CD4-positive, alpha-beta T cell treated with Interleukin-1 beta for 1 hour (primary cell): ENCODE data around the gene PHF11.

ENCODE experiments used
- DNase-seq, 2 donors: peaks; one replicate each; pipeline ENCODE4 v3.0.0-alpha.2; 2020 to 2022

Gene PHF11

GRCh38 chr13:49499889-49500660, 4.3 kb downstream of the PHF11 start:
- no peak for DNase-seq

GRCh38 chr13:49502954-49503353, 7.2 kb downstream of the PHF11 start:
- no peak for DNase-seq

- no peak for DNase-seq
These were observed 8.2 kb downstream of the PHF11 start for GRCh38 chr13:49503951-49504350.

- no peak for DNase-seq
These were observed 16.8 kb downstream of the PHF11 start for GRCh38 chr13:49512578-49512977.

- DNase-seq = no peak
These were observed 20.7 kb downstream of the PHF11 start for GRCh38 chr13:49516467-49516866.

- DNase-seq = no peak
These were observed 21.7 kb downstream of the PHF11 start for GRCh38 chr13:49517461-49517860.

- no peak for DNase-seq
These were observed 25.5 kb downstream of the PHF11 start for GRCh38 chr13:49521224-49521623.

GRCh38 chr13:49524740-49525501, 29.2 kb downstream of the PHF11 start:
- DNase-seq = no peak

GRCh38 chr13:49527123-49527522, 31.4 kb downstream of the PHF11 start:
- DNase-seq = no peak

- DNase-seq = no peak
These were observed 32.4 kb downstream of the PHF11 start for GRCh38 chr13:49528161-49528560.

- peak; percentile 14 to 30 for DNase-seq
These were observed 34.7 kb downstream of the PHF11 start for GRCh38 chr13:49530457-49530856.

GRCh38 chr13:49532593-49532992, 36.8 kb downstream of the PHF11 start:
- no peak for DNase-seq

GRCh38 chr13:49533011-49533410, 37.3 kb downstream of the PHF11 start:
- no peak for DNase-seq

- no peak for DNase-seq
These were observed 38.0 kb downstream of the PHF11 start for GRCh38 chr13:49533591-49534269.

- DNase-seq = no peak
These were observed 40.6 kb downstream of the PHF11 start for GRCh38 chr13:49536144-49536873.

GRCh38 chr13:49538404-49538803, 42.7 kb downstream of the PHF11 start:
- DNase-seq = no peak

GRCh38 chr13:49539313-49539712, 43.6 kb downstream of the PHF11 start:
- DNase-seq = no peak

GRCh38 chr13:49539746-49540145, 44.0 kb downstream of the PHF11 start:
- no peak for DNase-seq

GRCh38 chr13:49540552-49540951, 44.8 kb downstream of the PHF11 start:
- DNase-seq = no peak

GRCh38 chr13:49543656-49544055, 47.9 kb downstream of the PHF11 start:
- no peak for DNase-seq

- no peak for DNase-seq
These were observed 49.9 kb downstream of the PHF11 start for GRCh38 chr13:49545661-49546060.

GRCh38 chr13:49546561-49546960, 50.8 kb downstream of the PHF11 start:
- no peak for DNase-seq

- no peak for DNase-seq
These were observed 53.5 kb downstream of the PHF11 start for GRCh38 chr13:49549289-49549688.
